ENCODE results near the gene KRT71.

KRT71 gene

GRCh38 chr12:52495389-52495788 is 57.6 kb downstream of the KRT71 start:
- no peak overlapping the region for H3K4me3 Mint-ChIP-seq
- H3K4me1 Mint-ChIP-seq: peaks cover 11% of the 10 kb centered on the region
- peaks cover 61% of the 10 kb centered on the region for H3K27me3 Mint-ChIP-seq
- peaks cover 2% of the 10 kb centered on the region for H3K36me3 Mint-ChIP-seq (ENCODE audit: insufficient read depth)
- ATAC-seq (replicated peaks; ENCODE audit: extremely low read depth, poor library complexity, severe bottlenecking) (no peak), DNase-seq (ENCODE audit: low spot score in 2 of 2) (no peak)
- no peaks in the 10 kb centered on the region for H3K9me3 Mint-ChIP-seq
- H3K27ac Mint-ChIP-seq (ENCODE audit: low read depth): no peak overlapping the region

GRCh38 chr12:52494518-52494917 is 58.4 kb downstream of the KRT71 start:
- no peak overlapping the region for H3K4me3 Mint-ChIP-seq
- no peak overlapping the region for H3K27ac Mint-ChIP-seq (ENCODE audit: low read depth)
- H3K36me3 Mint-ChIP-seq (ENCODE audit: insufficient read depth): peaks cover 2% of the 10 kb centered on the region
- peaks cover 11% of the 10 kb centered on the region for H3K4me1 Mint-ChIP-seq
- ATAC-seq (replicated peaks; ENCODE audit: extremely low read depth, poor library complexity, severe bottlenecking) (no peak), DNase-seq (ENCODE audit: low spot score in 2 of 2) (no peak)
- no peaks in the 10 kb centered on the region for H3K9me3 Mint-ChIP-seq
- H3K27me3 Mint-ChIP-seq: peaks cover 70% of the 10 kb centered on the region

GRCh38 chr12:52494100-52494499 is 58.8 kb downstream of the KRT71 start:
- no peak overlapping the region for H3K27ac Mint-ChIP-seq (ENCODE audit: low read depth)
- H3K36me3 Mint-ChIP-seq (ENCODE audit: insufficient read depth): peaks cover under 1% of the 10 kb centered on the region
- peaks cover 70% of the 10 kb centered on the region for H3K27me3 Mint-ChIP-seq
- no peaks in the 10 kb centered on the region for H3K9me3 Mint-ChIP-seq
- H3K4me3 Mint-ChIP-seq: no peak overlapping the region
- DNase-seq (ENCODE audit: low spot score in 2 of 2) (no peak), ATAC-seq (replicated peaks; ENCODE audit: extremely low read depth, poor library complexity, severe bottlenecking) (no peak)
- peaks cover 11% of the 10 kb centered on the region for H3K4me1 Mint-ChIP-seq

Data from central memory CD8-positive, alpha-beta T cell (primary cell).